Umbilical cord (tissue), 2 donors: Measurements from ENCODE around the gene TMEM245. TPM values are rescaled to one million over a fixed set of nuclear protein-coding genes. Genes with fewer than 3 reads are reported as not detected.

Source experiments
- DNase-seq: peaks from one replicate; pipeline ENCODE4 v3.0.0-alpha.2; 2015; ENCODE audit warnings: low spot score
- total RNA-seq: library from RNA; depleted of rRNA; stranded (reverse); fragments of >200 nt; gene quantifications from one replicate; pipeline ENCODE4 v1.2.3, GENCODE V29; 2014; ENCODE audit warnings: low replicate concordance; ENCODE audit not compliant: insufficient read depth

Gene TMEM245
- total RNA-seq: 75.4 TPM

- peak; percentile 100 for DNase-seq
Observed at GRCh38 chr9:109119439-109120203, at the start of gene TMEM245. TSS of gene TMEM245 (minus strand) at chr9:109119947. CDS start at chr9:109119913, 34 bp downstream.

- DNase-seq: no peak
Observed at GRCh38 chr9:109168170-109168569, 48.4 kb upstream of the TMEM245 start.

- DNase-seq: no peak
Observed at GRCh38 chr9:109167716-109168115, 48.0 kb upstream of the TMEM245 start.

- DNase-seq: no peak
Observed at GRCh38 chr9:109166771-109167601, 47.2 kb upstream of the TMEM245 start, which contains the start of gene FRRS1L. TSS of gene FRRS1L (minus strand) at chr9:109167249. CDS start at chr9:109167138, 111 bp downstream.

- no peak for DNase-seq
Observed at GRCh38 chr9:109166171-109166770, 46.5 kb upstream of the TMEM245 start.

- DNase-seq: no peak
Observed at GRCh38 chr9:109164042-109164441, 44.3 kb upstream of the TMEM245 start.

- no peak for DNase-seq
Observed at GRCh38 chr9:109163194-109163593, 43.4 kb upstream of the TMEM245 start.

GRCh38 chr9:109162677-109163076, 42.9 kb upstream of the TMEM245 start:
- DNase-seq: no peak

- DNase-seq: no peak
Observed at GRCh38 chr9:109161471-109161870, 41.7 kb upstream of the TMEM245 start.

- DNase-seq: no peak
Observed at GRCh38 chr9:109159583-109159982, 39.8 kb upstream of the TMEM245 start.

- no peak for DNase-seq
Observed at GRCh38 chr9:109158651-109159050, 38.9 kb upstream of the TMEM245 start.

- DNase-seq: peak; percentile 4
Observed at GRCh38 chr9:109156708-109157107, 37.0 kb upstream of the TMEM245 start.

- DNase-seq: no peak
Observed at GRCh38 chr9:109150925-109151545, 31.3 kb upstream of the TMEM245 start.

- DNase-seq: no peak
Observed at GRCh38 chr9:109149722-109150121, 30.0 kb upstream of the TMEM245 start.

- no peak for DNase-seq
Observed at GRCh38 chr9:109149089-109149488, 29.3 kb upstream of the TMEM245 start.

- DNase-seq: no peak
Observed at GRCh38 chr9:109145051-109145450, 25.3 kb upstream of the TMEM245 start.

GRCh38 chr9:109143881-109144562, 24.3 kb upstream of the TMEM245 start:
- DNase-seq: no peak

- DNase-seq: no peak
Observed at GRCh38 chr9:109141375-109141774, 21.6 kb upstream of the TMEM245 start.

GRCh38 chr9:109139851-109140250, 20.1 kb upstream of the TMEM245 start:
- no peak for DNase-seq

- no peak for DNase-seq
Observed at GRCh38 chr9:109138421-109138820, 18.7 kb upstream of the TMEM245 start.

- no peak for DNase-seq
Observed at GRCh38 chr9:109134167-109134578, 14.4 kb upstream of the TMEM245 start.
